Trophoblast cell (in vitro differentiated cells and primary cell): ENCODE measurements around the gene F11R. TPM values are rescaled to one million over a fixed set of nuclear protein-coding genes. Genes with fewer than 3 reads are reported as not detected.

Experiments used
- DNase-seq, 2 donors: peaks; one replicate each; pipeline ENCODE4 v3.0.0-alpha.2; 2016
- H2AFZ ChIP-seq: 2 replicates; pipeline ENCODE4 v1.6.1; 2013; ENCODE audit warnings: low read length, moderate library complexity, mild to moderate bottlenecking; ENCODE audit not compliant: insufficient read depth, poor library complexity
- H2AK5ac ChIP-seq: 2 replicates; pipeline ENCODE4 v1.6.1; 2013; ENCODE audit warnings: mild to moderate bottlenecking, low read length
- H2BK120ac ChIP-seq: 2 replicates; pipeline ENCODE4 v1.6.1; 2013; ENCODE audit warnings: low read length, mild to moderate bottlenecking, moderate library complexity; ENCODE audit not compliant: insufficient read depth, poor library complexity
- H2BK12ac ChIP-seq: 2 replicates; pipeline ENCODE4 v1.6.1; 2013; ENCODE audit warnings: mild to moderate bottlenecking, low read length, moderate library complexity
- H2BK5ac ChIP-seq: 2 replicates; pipeline ENCODE4 v1.6.1; 2013; ENCODE audit warnings: low read length, low read depth, moderate library complexity, mild to moderate bottlenecking; ENCODE audit not compliant: poor library complexity
- H3K14ac ChIP-seq: 2 replicates; pipeline ENCODE4 v1.6.1; 2013; ENCODE audit warnings: mild to moderate bottlenecking, low read length
- H3K18ac ChIP-seq: 2 replicates; pipeline ENCODE4 v1.6.1; 2013; ENCODE audit warnings: mild to moderate bottlenecking, low read length
- H3K23ac ChIP-seq: 2 replicates; pipeline ENCODE4 v1.6.1; 2013; ENCODE audit warnings: low read length
- H3K27ac ChIP-seq: 2 replicates; pipeline ENCODE4 v1.5.1; 2013; ENCODE audit warnings: low read depth, mild to moderate bottlenecking, inconsistent platforms, low read length, moderate library complexity
- H3K27me3 ChIP-seq: 2 replicates; pipeline ENCODE4 v1.6.1; 2013; ENCODE audit warnings: inconsistent platforms, mild to moderate bottlenecking, low read length, moderate library complexity; ENCODE audit not compliant: insufficient read depth
- H3K36me3 ChIP-seq, 2 experiments: 1 replicate in 1 of 2; 2 replicates in 1 of 2; pipeline ENCODE4 v1.6.1; 2013; ENCODE audit warnings: low read length in 2 of 2, mild to moderate bottlenecking in 2 of 2, moderate library complexity in 1 of 2; ENCODE audit not compliant: insufficient read depth in 2 of 2, control insufficient read depth in 1 of 2
- H3K4ac ChIP-seq: 2 replicates; pipeline ENCODE4 v1.6.1; 2013; ENCODE audit warnings: low read depth, mild to moderate bottlenecking, low read length, moderate library complexity
- H3K4me1 ChIP-seq, 2 experiments: 1 replicate in 1 of 2; 2 replicates in 1 of 2; pipeline ENCODE4 v1.6.1; 2013; ENCODE audit warnings: low read length in 2 of 2, mild to moderate bottlenecking in 2 of 2, moderate library complexity in 1 of 2; ENCODE audit not compliant: insufficient read depth in 2 of 2, control insufficient read depth in 1 of 2
- H3K4me2 ChIP-seq: 2 replicates; pipeline ENCODE4 v1.6.1; 2013; ENCODE audit warnings: inconsistent platforms, mild to moderate bottlenecking, low read length, moderate library complexity
- H3K4me3 ChIP-seq: 2 replicates; pipeline ENCODE4 v1.5.1; 2013; ENCODE audit warnings: mild to moderate bottlenecking, low read depth, low read length, inconsistent platforms
- H3K79me1 ChIP-seq: one replicate; pipeline ENCODE4 v1.6.1; 2013; ENCODE audit warnings: low read length
- H3K79me2 ChIP-seq: 2 replicates; pipeline ENCODE4 v1.6.1; 2013; ENCODE audit warnings: low read length, mild to moderate bottlenecking; ENCODE audit not compliant: control insufficient read depth, insufficient read depth, poor library complexity
- H3K9ac ChIP-seq: 2 replicates; pipeline ENCODE4 v1.6.1; 2013; ENCODE audit warnings: mild to moderate bottlenecking, low read length
- H3K9me3 ChIP-seq: 2 replicates; pipeline ENCODE4 v1.6.1; 2013; ENCODE audit warnings: low read depth, mild to moderate bottlenecking, control low read depth, inconsistent platforms, low read length; ENCODE audit not compliant: insufficient read depth
- H4K12ac ChIP-seq: 2 replicates; pipeline ENCODE4 v1.6.1; 2013; ENCODE audit warnings: low read depth, mild to moderate bottlenecking, low read length, moderate library complexity
- H4K8ac ChIP-seq: 2 replicates; pipeline ENCODE4 v1.6.1; 2013; ENCODE audit warnings: low read depth, mild to moderate bottlenecking, low read length, moderate library complexity
- H4K91ac ChIP-seq: one replicate; pipeline ENCODE4 v1.6.1; 2013; ENCODE audit warnings: low read depth, mild to moderate bottlenecking, low read length, moderate library complexity
- WGBS: extraction: QIAGEN DNeasy Blood & Tissue Kit; methylation state at CpG from one replicate; pipeline ENCODE4 v1.1.7; 2013; ENCODE audit warnings: missing lambda C conversion rate; ENCODE audit not compliant: insufficient read length, insufficient coverage; ENCODE audit errors: extremely low coverage; 5-methylcytosine and 5-hydroxymethylcytosine counted together
- polyA plus RNA-seq: library from polyadenylated mRNA; stranded (reverse); fragments of 200-250 nt; gene quantifications from 2 replicates; pipeline ENCODE4 v1.2.3, GENCODE V29; 2013

F11R gene
- polyA plus RNA-seq, result 119 and 129 TPM in 2 replicates

DNA sequence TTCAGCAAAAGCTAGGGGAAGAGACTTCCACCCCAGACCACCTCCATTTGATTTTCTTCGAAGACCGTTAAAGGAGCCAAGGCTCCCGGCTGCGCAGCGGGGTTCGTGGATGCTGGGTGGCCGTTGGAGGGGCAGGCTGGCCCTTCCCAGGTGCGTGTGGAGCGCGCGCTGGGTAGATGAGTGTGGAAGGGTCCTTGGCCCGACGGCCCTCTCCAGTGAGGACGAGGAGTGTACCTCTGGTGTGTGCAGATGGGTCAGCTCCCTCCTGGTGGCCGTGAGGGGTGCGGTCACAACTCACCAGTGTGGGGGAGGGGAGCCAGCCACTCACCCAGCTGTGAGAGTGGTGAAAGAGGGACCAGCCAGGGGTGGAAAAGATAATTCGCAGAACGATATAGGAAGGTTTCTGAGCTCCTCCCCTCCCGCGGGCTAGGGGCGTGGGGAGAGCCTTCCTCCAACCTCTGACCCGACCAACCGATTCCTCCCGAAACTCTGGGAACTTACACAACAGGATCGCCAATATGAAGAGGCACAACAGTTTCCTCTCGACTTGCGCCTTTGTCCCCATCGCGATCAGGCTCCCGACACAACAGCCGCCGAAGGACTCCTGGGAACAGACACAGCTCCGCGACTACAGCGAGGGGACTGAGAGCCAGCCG lies at the start of gene F11R:
Gene F11R (minus strand): TSS at position 644 of the 656 bp plus-strand sequence. CDS start 79 bp downstream, at position 565.
- H2BK5ac ChIP-seq, result peak within 1 kb of the TSS; percentile 69
- peak within 1 kb of the TSS; percentile 91 for H3K4me2 ChIP-seq
- H2BK12ac ChIP-seq, result peak within 1 kb of the TSS; percentile 68
- H4K91ac ChIP-seq, result peak within 1 kb of the TSS; percentile 76
- H3K9ac ChIP-seq, result peak within 1 kb of the TSS; percentile 95
- H4K12ac ChIP-seq, result peak within 1 kb of the TSS; percentile 88
- H2AK5ac ChIP-seq, result peak within 1 kb of the TSS; percentile 86
- peaks cover 24% of the 10 kb centered on the region for H3K79me2 ChIP-seq
- peaks cover 0 to 3% of the 10 kb centered on the region in 2 experiments for H3K36me3 ChIP-seq
- H3K9me3 ChIP-seq, result no peaks in the 10 kb centered on the region
- DNase-seq, result peak; percentile 85 to 93
- H4K8ac ChIP-seq, result peak within 1 kb of the TSS; percentile 76
- peak within 1 kb of the TSS; percentile 92 for H3K27ac ChIP-seq
- WGBS, result no CpG with 5 or more reads among the region's 36 CpGs
- H3K4me3 ChIP-seq, result peak within 1 kb of the TSS; percentile 91
- H3K14ac ChIP-seq, result peak within 1 kb of the TSS; percentile 63
- peak within 1 kb of the TSS; percentile 85 for H3K4ac ChIP-seq
- H3K79me1 ChIP-seq, result peaks cover 29% of the 10 kb centered on the region
- no peaks in the 10 kb centered on the region for H3K27me3 ChIP-seq
- H3K23ac ChIP-seq, result no peak within 1 kb of the TSS
- peak within 1 kb of the TSS; percentile 74 for H3K18ac ChIP-seq
- H3K4me1 ChIP-seq, result peaks cover 15 to 18% of the 10 kb centered on the region in 2 experiments
- peak within 1 kb of the TSS; percentile 45 for H2BK120ac ChIP-seq
- peak within 1 kb of the TSS; percentile 35 for H2AFZ ChIP-seq

DNA sequence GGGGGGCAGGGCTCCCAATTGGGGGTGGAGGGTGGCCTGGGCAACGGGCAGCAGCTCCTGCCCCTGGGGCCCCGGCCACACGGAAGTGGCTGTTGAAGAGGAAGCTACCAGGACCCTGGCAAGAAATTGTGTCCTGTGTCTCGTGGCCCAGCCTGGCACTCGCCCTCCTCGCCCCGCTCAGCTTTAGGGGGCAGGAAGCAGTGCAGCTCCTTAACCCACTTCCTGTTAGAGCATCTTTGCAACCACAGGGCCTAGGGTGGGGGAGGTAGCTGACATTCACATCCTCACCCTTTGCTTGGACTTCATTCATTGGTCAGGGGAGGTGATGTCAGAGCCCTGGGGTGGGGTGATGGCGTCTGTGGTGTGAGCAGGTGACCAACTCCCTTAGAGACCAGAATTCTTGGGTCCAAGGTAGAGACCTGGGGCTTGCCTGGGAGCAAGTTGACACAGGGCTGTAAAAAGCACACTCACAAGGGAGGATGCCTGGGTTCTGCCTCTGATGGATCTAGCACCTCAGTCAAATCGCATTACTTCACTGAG lies 48.8 kb upstream of the F11R start, which contains the start of gene ARHGAP30:
Gene ARHGAP30 (minus strand): TSS at position 161 of the 540 bp plus-strand sequence. CDS start 267 bp downstream, outside the sequence.
- Histone ChIP-seq H3K36me3 (peaks cover 14 to 18% of the 10 kb centered on the region in 2 experiments), H3K14ac (no peak within 1 kb of the TSS), H3K27ac (no peak within 1 kb of the TSS), H3K79me2 (no peaks in the 10 kb centered on the region), H2AK5ac (peak within 1 kb of the TSS; percentile 28), H4K91ac (no peak within 1 kb of the TSS), H2BK12ac (no peak within 1 kb of the TSS), H3K9ac (no peak within 1 kb of the TSS), H2BK120ac (no peak within 1 kb of the TSS), H4K8ac (no peak within 1 kb of the TSS), H3K27me3 (no peaks in the 10 kb centered on the region), H3K4me2 (no peak within 1 kb of the TSS), H3K18ac (no peak within 1 kb of the TSS), H3K9me3 (no peaks in the 10 kb centered on the region), H3K4me1 (peaks cover 11 to 21% of the 10 kb centered on the region in 2 experiments), H4K12ac (no peak within 1 kb of the TSS), H3K4me3 (no peak within 1 kb of the TSS), H3K23ac (no peak within 1 kb of the TSS), H2BK5ac (no peak within 1 kb of the TSS), H3K79me1 (peaks cover 11% of the 10 kb centered on the region), H3K4ac (no peak within 1 kb of the TSS), H2AFZ (no peak within 1 kb of the TSS)
- DNase-seq, result no peak
- no CpG with 5 or more reads among the region's 9 CpGs for WGBS

DNA sequence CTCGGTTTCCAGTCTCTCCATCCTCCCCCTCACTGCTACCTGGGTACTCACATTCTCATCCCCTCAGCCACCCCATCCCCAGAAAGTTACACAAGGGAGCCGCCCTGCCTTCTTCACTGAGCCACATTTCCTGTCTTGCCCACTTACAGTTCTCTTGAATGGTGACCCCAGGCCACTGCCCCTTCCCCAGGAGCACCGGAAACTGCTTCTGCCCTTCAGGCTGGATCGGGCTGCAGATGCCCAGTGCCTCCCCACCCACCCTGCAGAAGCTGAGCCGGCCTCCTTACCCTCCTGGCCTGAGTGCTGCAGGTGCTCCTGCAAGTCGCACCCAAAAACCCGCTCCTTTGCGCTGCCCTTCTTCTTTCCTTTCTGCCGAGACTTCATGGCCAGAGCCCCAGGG lies 48.3 kb upstream of the F11R start:
- H4K12ac ChIP-seq, result no peak overlapping the region
- no peak overlapping the region for H3K27ac ChIP-seq
- no peak overlapping the region for H3K9ac ChIP-seq
- no peak overlapping the region for H3K4me3 ChIP-seq
- H3K79me2 ChIP-seq, result no peaks in the 10 kb centered on the region
- no peak overlapping the region for H3K18ac ChIP-seq
- H3K9me3 ChIP-seq, result no peaks in the 10 kb centered on the region
- no peak overlapping the region for H3K23ac ChIP-seq
- no peak overlapping the region for H2BK12ac ChIP-seq
- no peak overlapping the region for H2AFZ ChIP-seq
- H2AK5ac ChIP-seq, result no peak overlapping the region
- WGBS, result no CpG with 5 or more reads among the region's 9 CpGs
- no peak overlapping the region for H2BK5ac ChIP-seq
- peaks cover 11 to 15% of the 10 kb centered on the region in 2 experiments for H3K36me3 ChIP-seq
- peaks cover 6% of the 10 kb centered on the region for H3K79me1 ChIP-seq
- H4K91ac ChIP-seq, result no peak overlapping the region
- no peak for DNase-seq
- no peak overlapping the region for H3K4ac ChIP-seq
- no peaks in the 10 kb centered on the region for H3K27me3 ChIP-seq
- H2BK120ac ChIP-seq, result no peak overlapping the region
- H3K4me2 ChIP-seq, result no peak overlapping the region
- no peak overlapping the region for H4K8ac ChIP-seq
- H3K4me1 ChIP-seq, result peaks cover 6 to 17% of the 10 kb centered on the region in 2 experiments
- no peak overlapping the region for H3K14ac ChIP-seq

DNA sequence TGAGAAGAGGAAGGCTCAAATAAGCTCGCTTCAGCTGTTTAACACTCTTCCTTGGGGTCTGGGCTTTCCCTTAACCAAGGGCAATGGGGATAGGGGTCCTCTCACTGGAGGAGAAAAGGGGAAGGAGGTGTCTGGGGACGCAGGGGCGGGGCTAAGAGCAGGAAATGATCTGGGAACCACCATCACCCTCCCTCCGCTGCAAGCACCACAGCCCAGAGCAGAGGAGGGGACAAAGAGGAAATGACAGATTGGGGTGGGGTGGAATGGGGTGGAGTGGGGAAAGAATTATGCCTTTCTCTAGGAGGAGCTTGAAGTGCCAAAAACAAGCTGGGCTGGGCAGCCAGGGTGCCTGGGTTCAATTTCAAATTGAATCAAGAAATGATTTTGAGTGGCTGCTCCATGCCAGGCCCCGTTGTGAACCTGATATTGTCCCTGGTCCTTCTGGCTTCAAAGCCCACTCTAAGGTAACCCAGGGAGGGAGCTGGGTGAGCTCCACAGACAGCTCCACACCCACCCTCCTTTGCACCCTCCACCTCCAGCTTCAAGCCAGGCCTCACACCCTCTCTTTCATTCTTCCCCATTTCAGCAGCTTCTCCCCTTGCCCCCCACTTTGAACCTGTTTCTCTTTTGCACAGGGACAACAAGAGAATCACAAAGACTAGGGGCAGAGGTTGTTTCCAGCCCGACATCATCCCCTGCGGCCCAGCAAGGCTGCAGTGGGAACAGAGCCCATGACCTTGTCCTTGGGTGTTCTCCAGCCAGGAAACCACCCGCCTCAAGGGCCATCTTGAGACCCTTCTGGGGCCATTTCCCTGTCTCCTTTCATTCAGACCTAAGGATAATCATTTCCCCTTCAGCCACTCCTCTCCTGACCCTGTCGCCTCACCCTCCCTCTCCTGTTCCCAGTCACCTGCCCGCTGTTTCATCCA lies 47.6 kb upstream of the F11R start:
- no peak overlapping the region for H3K14ac ChIP-seq
- H4K12ac ChIP-seq, result no peak overlapping the region
- no peak overlapping the region for H3K23ac ChIP-seq
- no peaks in the 10 kb centered on the region for H3K27me3 ChIP-seq
- no peak overlapping the region for H3K4me3 ChIP-seq
- H4K8ac ChIP-seq, result no peak overlapping the region
- WGBS, result no CpG with 5 or more reads among the region's 10 CpGs
- no peak overlapping the region for H3K27ac ChIP-seq
- no peak overlapping the region for H3K18ac ChIP-seq
- no peak overlapping the region for H2BK5ac ChIP-seq
- no peaks in the 10 kb centered on the region for H3K9me3 ChIP-seq
- peak in 1 of 2 donors; percentile 22 for DNase-seq
- H3K4ac ChIP-seq, result no peak overlapping the region
- H2BK120ac ChIP-seq, result no peak overlapping the region
- no peaks in the 10 kb centered on the region for H3K79me2 ChIP-seq
- no peak overlapping the region for H4K91ac ChIP-seq
- peaks cover 6 to 15% of the 10 kb centered on the region in 2 experiments for H3K4me1 ChIP-seq
- H3K79me1 ChIP-seq, result peaks cover 6% of the 10 kb centered on the region
- H3K9ac ChIP-seq, result no peak overlapping the region
- H2AFZ ChIP-seq, result no peak overlapping the region
- H2AK5ac ChIP-seq, result peak overlapping the region; percentile 28
- peaks cover 11 to 14% of the 10 kb centered on the region in 2 experiments for H3K36me3 ChIP-seq
- no peak overlapping the region for H2BK12ac ChIP-seq
- no peak overlapping the region for H3K4me2 ChIP-seq
